ENCODE data around the gene SPINK14.

The SPINK14 gene

GRCh38 chr5:148179234-148179824 lies 11.0 kb downstream of the SPINK14 start:
- no peak for TF ChIP-seq Cebpa-rat (IDR thresholded peaks at IDR 0.05)
- H4K20me1 ChIP-seq: no peaks in the 10 kb centered on the region
- no peak overlapping the region for H3K27ac ChIP-seq
- peaks cover 0 to 23% (median 0%) of the 10 kb centered on the region in 10 experiments; a peak in 7 of 20 replicates for H3K4me1 ChIP-seq
- H3K4me3 ChIP-seq: no peak overlapping the region
- no peak overlapping the region for H3K9ac ChIP-seq
- peaks cover 0 to 9% (median 0%) of the 10 kb centered on the region in 11 experiments; a peak in 7 of 22 replicates for H3K9me3 ChIP-seq (replicated peaks in 1 of 11)
- no peak overlapping the region for H3K4me2 ChIP-seq
- H3K27me3 ChIP-seq: no peaks in the 10 kb centered on the region
- no peaks in the 10 kb centered on the region for H3K36me3 ChIP-seq

- H3K36me3 ChIP-seq: no peaks in the 10 kb centered on the region; a peak in 1 of 22 replicates
- H3K4me2 ChIP-seq: peak overlapping the region in 9 of 11 experiments; percentile 11 to 81 (median 72); a peak in 16 of 22 replicates
- H3K4me1 ChIP-seq: peaks cover 3 to 55% (median 27%) of the 10 kb centered on the region in 10 experiments; a peak in 16 of 20 replicates
- H4K20me1 ChIP-seq: no peaks in the 10 kb centered on the region
- H3K9me3 ChIP-seq (replicated peaks in 1 of 11): peaks cover 0 to 23% (median 0%) of the 10 kb centered on the region in 11 experiments; a peak in 8 of 22 replicates
- H3K9ac ChIP-seq: peak overlapping the region in 6 of 11 experiments; percentile 34 to 67 (median 56); a peak in 10 of 22 replicates
- peak overlapping the region in 2 of 10 experiments; percentile 8 to 16; a peak in 1 of 20 replicates for H3K4me3 ChIP-seq
- H3K27me3 ChIP-seq: no peaks in the 10 kb centered on the region
- peak overlapping the region; percentile 31 to 87 (median 74); a peak in 21 of 22 replicates for H3K27ac ChIP-seq
- TF ChIP-seq Cebpa-rat (IDR thresholded peaks at IDR 0.05): peak in 9 of 11 experiments; percentile 33 to 88 (median 77); a peak in 14 of 22 replicates
Measured at GRCh38 chr5:148186248-148187003, 18.1 kb downstream of the SPINK14 start.

- Histone ChIP-seq H4K20me1 (no peaks in the 10 kb centered on the region), H3K4me3 (no peak overlapping the region), H3K9ac (no peak overlapping the region), H3K36me3 (no peaks in the 10 kb centered on the region), H3K4me1 (peaks cover 3 to 45% (median 21%) of the 10 kb centered on the region in 10 experiments; a peak in 16 of 20 replicates), H3K27ac (peak overlapping the region in 1 of 11 experiments; percentile 33; a peak in 1 of 22 replicates), H3K9me3 (replicated peaks in 1 of 11) (peaks cover 0 to under 1% (median 0%) of the 10 kb centered on the region in 11 experiments; a peak in 1 of 22 replicates), H3K27me3 (no peaks in the 10 kb centered on the region), H3K4me2 (no peak overlapping the region)
- TF ChIP-seq Cebpa-rat (IDR thresholded peaks at IDR 0.05): no peak
Measured at GRCh38 chr5:148191010-148191409, 22.7 kb downstream of the SPINK14 start.

GRCh38 chr5:148193202-148193601 lies 24.9 kb downstream of the SPINK14 start:
- no peak overlapping the region for H3K4me2 ChIP-seq
- H3K9ac ChIP-seq: no peak overlapping the region
- peaks cover 3 to 26% (median 6%) of the 10 kb centered on the region in 10 experiments; a peak in 13 of 20 replicates for H3K4me1 ChIP-seq
- H3K4me3 ChIP-seq: no peak overlapping the region
- no peak overlapping the region for H3K27ac ChIP-seq
- H3K27me3 ChIP-seq: no peaks in the 10 kb centered on the region
- no peak for TF ChIP-seq Cebpa-rat (IDR thresholded peaks at IDR 0.05)
- no peaks in the 10 kb centered on the region for H3K9me3 ChIP-seq (replicated peaks in 1 of 11)
- H4K20me1 ChIP-seq: no peaks in the 10 kb centered on the region
- no peaks in the 10 kb centered on the region for H3K36me3 ChIP-seq

- no peaks in the 10 kb centered on the region for H3K27me3 ChIP-seq
- peak overlapping the region in 3 of 11 experiments; percentile 11 to 28 (median 12); a peak in 4 of 22 replicates for H3K4me2 ChIP-seq
Measured at GRCh38 chr5:148201151-148201550, 32.8 kb downstream of the SPINK14 start.

GRCh38 chr5:148202531-148203203 lies 34.3 kb downstream of the SPINK14 start, which contains the start of gene SPINK6:
Gene SPINK6, plus strand, starts transcription at chr5:148203042. Its CDS starts 55 bp downstream, at chr5:148203097.
- Histone ChIP-seq H3K4me2 (no peak within 1 kb of the TSS), H3K4me1 (peaks cover 0 to 34% (median 0%) of the 10 kb centered on the region in 10 experiments; a peak in 5 of 20 replicates), H3K36me3 (no peaks in the 10 kb centered on the region), H3K4me3 (no peak within 1 kb of the TSS), H4K20me1 (no peaks in the 10 kb centered on the region), H3K9ac (no peak within 1 kb of the TSS), H3K27ac (no peak within 1 kb of the TSS), H3K27me3 (no peaks in the 10 kb centered on the region), H3K9me3 (replicated peaks in 1 of 11) (no peaks in the 10 kb centered on the region)
- no peak for TF ChIP-seq Cebpa-rat (IDR thresholded peaks at IDR 0.05)

More at GRCh38 chr5:148201151-148201550, 32.8 kb downstream of the SPINK14 start:
- H3K4me3 ChIP-seq: no peak overlapping the region
- TF ChIP-seq Cebpa-rat (IDR thresholded peaks at IDR 0.05): no peak
- H3K36me3 ChIP-seq: no peaks in the 10 kb centered on the region
- no peaks in the 10 kb centered on the region for H3K9me3 ChIP-seq (replicated peaks in 1 of 11)
- no peak overlapping the region for H3K27ac ChIP-seq
- no peaks in the 10 kb centered on the region for H4K20me1 ChIP-seq
- H3K9ac ChIP-seq: no peak overlapping the region
- peaks cover 0 to 23% (median 0%) of the 10 kb centered on the region in 10 experiments; a peak in 5 of 20 replicates for H3K4me1 ChIP-seq

DNA sequence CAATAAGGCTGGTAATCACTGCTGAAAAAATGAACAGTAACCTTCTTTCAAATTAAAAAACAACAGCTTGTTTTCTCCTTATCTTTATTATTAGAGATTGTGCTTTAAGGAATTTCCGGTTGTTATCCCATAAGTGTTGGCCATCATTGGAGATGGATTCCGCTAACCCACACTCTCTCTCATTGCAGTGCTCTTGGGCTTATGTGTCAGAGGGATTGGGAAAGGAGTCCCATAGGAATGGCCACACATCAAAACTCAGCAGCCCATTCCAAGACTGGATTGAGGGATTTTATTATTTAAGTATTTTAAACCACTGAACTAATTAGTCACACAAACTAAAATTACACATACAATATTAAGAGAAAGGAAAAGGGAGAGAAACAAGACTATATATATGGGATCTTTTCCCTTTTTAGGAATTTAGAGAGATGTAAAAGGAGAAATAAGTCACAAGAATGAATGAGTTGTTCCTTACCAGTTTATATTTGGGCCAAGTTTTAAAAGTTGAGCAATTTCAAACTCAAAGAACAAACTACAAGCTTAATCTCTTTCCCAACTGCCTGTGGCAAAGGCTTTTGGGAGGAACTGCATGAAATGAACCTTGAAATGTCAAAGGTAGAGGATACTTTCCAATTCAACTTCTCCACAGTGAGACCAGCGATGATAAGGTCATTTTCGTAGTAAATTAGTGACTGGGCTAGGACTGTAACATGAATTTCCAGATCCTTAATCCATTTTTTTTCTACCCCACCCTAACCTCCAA lies 36.9 kb downstream of the SPINK14 start:
- no peaks in the 10 kb centered on the region for H3K9me3 ChIP-seq (replicated peaks in 1 of 11)
- peaks cover 0 to 56% (median 0%) of the 10 kb centered on the region in 10 experiments; a peak in 6 of 20 replicates for H3K4me1 ChIP-seq
- peak overlapping the region in 1 of 11 experiments; percentile 11; a peak in 2 of 22 replicates for H3K27ac ChIP-seq
- H3K27me3 ChIP-seq: no peaks in the 10 kb centered on the region
- no peaks in the 10 kb centered on the region for H3K36me3 ChIP-seq
- no peak for TF ChIP-seq Cebpa-rat (IDR thresholded peaks at IDR 0.05)
- peak overlapping the region in 3 of 11 experiments; percentile 11 to 65 (median 52); a peak in 5 of 22 replicates for H3K4me2 ChIP-seq
- H3K4me3 ChIP-seq: no peak overlapping the region
- H4K20me1 ChIP-seq: no peaks in the 10 kb centered on the region
- no peak overlapping the region for H3K9ac ChIP-seq

GRCh38 chr5:148205865-148206264 lies 37.5 kb downstream of the SPINK14 start:
- Histone ChIP-seq H3K27me3 (no peaks in the 10 kb centered on the region), H3K9ac (no peak overlapping the region), H4K20me1 (no peaks in the 10 kb centered on the region), H3K4me1 (peaks cover 0 to 56% (median 0%) of the 10 kb centered on the region in 10 experiments; a peak in 6 of 20 replicates), H3K36me3 (no peaks in the 10 kb centered on the region), H3K9me3 (replicated peaks in 1 of 11) (no peaks in the 10 kb centered on the region), H3K27ac (peak overlapping the region in 1 of 11 experiments; percentile 11; a peak in 1 of 22 replicates), H3K4me3 (no peak overlapping the region), H3K4me2 (peak overlapping the region in 3 of 11 experiments; percentile 11 to 65 (median 61); a peak in 5 of 22 replicates)
- TF ChIP-seq Cebpa-rat (IDR thresholded peaks at IDR 0.05): no peak

All from BLaER1 treated with 17β-estradiol and CSF1 and Interleukin-3, amounts not matched to agents 10 nM and 100 nM (cell line).